Panc1 (cell line): Measurements from ENCODE around the gene NRP1. TPM values are rescaled to one million over a fixed set of nuclear protein-coding genes. Genes with fewer than 3 reads are reported as not detected.

Experiments
- ATAC-seq: fragments of 200-7000 bp; cut with Tn5 transposase; 2 replicates; pipeline ENCODE4 v1.9.1; 2020; ENCODE audit warnings: mild to moderate bottlenecking, moderate library complexity
- BruUV-seq: library from RNA; stranded (reverse); fragments of 400-500 nt; replicated peaks from 2 replicates; lab custom pipeline; 2021; lab: Mats Ljungman, UMichigan
- CTCF ChIA-PET: fragments of 300-600 bp; sonication (Branson Sonifier 250); formaldehyde crosslinking; loops from one replicate; lab custom pipeline; 2022; ENCODE audit warnings: antibody characterized with exemption; lab: Charles Lee
- POLR2A ChIA-PET: fragments of 300-600 bp; sonication (Branson Sonifier 250); formaldehyde crosslinking; loops from one replicate; lab custom pipeline; 2022; ENCODE audit warnings: antibody characterized with exemption; lab: Charles Lee
- DNase-seq: peaks from one replicate; pipeline ENCODE4 v3.0.0-alpha.2; 2010; ENCODE audit warnings: low read depth, low spot score
- H3K27ac ChIP-seq: 2 replicates; pipeline ENCODE4 v1.5.1; 2011; ENCODE audit warnings: mild to moderate bottlenecking, low read length, inconsistent platforms
- H3K27me3 ChIP-seq: fragments of 200-500 bp; sonication (Bioruptor generic); 2 replicates; pipeline ENCODE4 v1.6.0; 2014; ENCODE audit warnings: low read length, inconsistent platforms; ENCODE audit not compliant: control insufficient read depth, insufficient read depth
- H3K36me3 ChIP-seq: fragments of 200-500 bp; sonication (Bioruptor generic); 2 replicates; pipeline ENCODE4 v1.5.1; 2014; ENCODE audit warnings: inconsistent platforms, mild to moderate bottlenecking, low read length, moderate library complexity; ENCODE audit not compliant: control insufficient read depth, insufficient read depth
- H3K4me1 ChIP-seq: 2 replicates; pipeline ENCODE4 v1.5.1; 2011; ENCODE audit warnings: inconsistent platforms, mild to moderate bottlenecking, low read length, moderate library complexity; ENCODE audit not compliant: control insufficient read depth, insufficient read depth
- H3K4me3 ChIP-seq, 2 experiments: 2 replicates each; pipeline ENCODE4 v1.5.1; 2011 to 2012; ENCODE audit warnings: low read depth in 2 of 2, low read length in 2 of 2, mild to moderate bottlenecking in 2 of 2, inconsistent platforms in 1 of 2, moderate library complexity in 1 of 2
- H3K9me3 ChIP-seq: fragments of 200-500 bp; sonication (Bioruptor generic); 2 replicates; pipeline ENCODE4 v1.5.1; 2014; ENCODE audit warnings: low read depth, mild to moderate bottlenecking, inconsistent platforms, low read length, moderate library complexity; ENCODE audit not compliant: control insufficient read depth, insufficient read depth
- CTCF ChIP-seq: fragments of 450-650 bp; IDR thresholded peaks from 2 replicates; pipeline ENCODE4 v1.5.1; 2017; ENCODE audit warnings: mild to moderate bottlenecking
- POLR2AphosphoS5 ChIP-seq: IDR thresholded peaks from 2 replicates; pipeline ENCODE4 v1.6.1; 2012; ENCODE audit warnings: mild to moderate bottlenecking, low read depth, low read length, moderate library complexity
- REST ChIP-seq, 2 experiments: IDR thresholded peaks; 2 replicates each; pipeline ENCODE4 v1.6.1; 2011 to 2012; ENCODE audit warnings: low read depth in 2 of 2, control low read depth in 1 of 2, low read length in 1 of 2, mild to moderate bottlenecking in 1 of 2, moderate library complexity in 1 of 2; ENCODE audit not compliant: insufficient read depth in 1 of 2
- SIN3A ChIP-seq: IDR thresholded peaks from 2 replicates; pipeline ENCODE4 v1.6.1; 2012; ENCODE audit warnings: low read depth, mild to moderate bottlenecking, low read length, moderate library complexity, borderline replicate concordance; ENCODE audit not compliant: insufficient read depth
- TCF7L2 ChIP-seq: IDR thresholded peaks from 2 replicates; pipeline ENCODE4 v1.6.1; 2011; ENCODE audit warnings: mild to moderate bottlenecking, low read depth, low read length, inconsistent platforms
- in situ Hi-C: cut with HindIII; loops from 2 replicates; pipeline ENCODE4 v1.10.0; 2016; ENCODE audit warnings: low sequenced_read_pairs, low pct_unique_long_range_greater_than_20kb
- intact Hi-C: fragments of 100-400 bp; cut with micrococcal nuclease; formaldehyde crosslinking; loops from one replicate; pipeline ENCODE4 v1.10.0; 2022; ENCODE audit not compliant: unreplicated experiment
- total RNA-seq: library from RNA; stranded (reverse); gene quantifications from one replicate; pipeline ENCODE4 v1.2.1, GENCODE V29; 2021; ENCODE audit not compliant: unreplicated experiment

Gene NRP1
- total RNA-seq, 1 experiment from 2014 or later = 93.4 TPM

- in situ Hi-C loops = no loop called here
- ATAC-seq (no peak), DNase-seq (no peak)
- no TSS peak for BruUV-seq
- intact Hi-C loops = no loop called here
- Histone ChIP-seq H3K27me3 (no peaks in the 10 kb centered on the region), H3K4me3 (no peak overlapping the region), H3K36me3 (no peaks in the 10 kb centered on the region), H3K27ac (no peak overlapping the region), H3K9me3 (no peaks in the 10 kb centered on the region), H3K4me1 (no peaks in the 10 kb centered on the region; the same call in 1 of the 2 replicates)
- ChIA-PET POLR2A (no interaction called here), CTCF (no interaction called here)
- TF ChIP-seq REST (IDR thresholded peaks at IDR 0.05; ENCODE audit: insufficient read depth in 1 of 2, low read depth in 2 of 2, low read length in 1 of 2) = no peak
- TF ChIP-seq CTCF = no peak
- TF ChIP-seq TCF7L2 = no peak
- no peak for TF ChIP-seq SIN3A
- TF ChIP-seq POLR2AphosphoS5 = no peak
Observed at GRCh38 chr10:33352615-33353014, 18.1 kb upstream of the NRP1 start.

- POLR2A ChIA-PET = no interaction called here
- no peak for ATAC-seq
Observed at GRCh38 chr10:33352175-33352574, 17.7 kb upstream of the NRP1 start.

More at GRCh38 chr10:33352175-33352574, 17.7 kb upstream of the NRP1 start:
- H3K4me3 ChIP-seq = no peak overlapping the region
- no peaks in the 10 kb centered on the region for H3K36me3 ChIP-seq
- in situ Hi-C loops = no loop called here
- no peaks in the 10 kb centered on the region for H3K9me3 ChIP-seq
- BruUV-seq = no TSS peak
- no peak for TF ChIP-seq REST (IDR thresholded peaks at IDR 0.05; ENCODE audit: insufficient read depth in 1 of 2, low read depth in 2 of 2, low read length in 1 of 2)
- TF ChIP-seq CTCF = no peak
- no peak for TF ChIP-seq TCF7L2
- TF ChIP-seq POLR2AphosphoS5 = no peak
- TF ChIP-seq SIN3A = no peak
- H3K27me3 ChIP-seq = no peaks in the 10 kb centered on the region
- intact Hi-C loops = no loop called here
- no peak overlapping the region for H3K27ac ChIP-seq
- no peak for DNase-seq
- CTCF ChIA-PET = no interaction called here
- no peaks in the 10 kb centered on the region; the same call in 1 of the 2 replicates for H3K4me1 ChIP-seq
